OCI-LY1 (cell line): ENCODE results near the gene SUCO.
A peak's percentile ranks its signal among the peaks of the same experiment; 100 is the strongest.

Experiments
- H2AFZ ChIP-seq: fragments of 200-600 bp; sonication (generic), shearing (Covaris generic); 2 replicates; pipeline ENCODE4 v1.6.0; 2014; ENCODE audit warnings: antibody characterized with exemption, mild to moderate bottlenecking, low read length
- H3F3A ChIP-seq: fragments of 200-600 bp; sonication (generic), shearing (Covaris generic); 2 replicates; pipeline ENCODE4 v1.6.0; 2014; ENCODE audit warnings: mild to moderate bottlenecking, antibody characterized with exemption, low read length, moderate library complexity; ENCODE audit not compliant: insufficient read depth
- H3K27ac ChIP-seq: fragments of 200-600 bp; sonication (generic); 2 replicates; pipeline ENCODE4 v1.5.1; 2014; ENCODE audit warnings: low read length, mixed run types, mild to moderate bottlenecking, low read depth; ENCODE audit not compliant: poor library complexity, severe bottlenecking
- H3K27me3 ChIP-seq: fragments of 200-600 bp; sonication (generic); 2 replicates; pipeline ENCODE4 v1.6.0; 2014; ENCODE audit warnings: antibody characterized with exemption, mild to moderate bottlenecking, low read length, moderate library complexity; ENCODE audit not compliant: insufficient read depth
- H3K36me3 ChIP-seq: fragments of 200-600 bp; sonication (generic); 2 replicates; pipeline ENCODE4 v1.6.1; 2014; ENCODE audit warnings: mild to moderate bottlenecking, antibody characterized with exemption, low read length, moderate library complexity, mixed read lengths; ENCODE audit not compliant: insufficient read depth
- H3K4me1 ChIP-seq: fragments of 200-600 bp; sonication (generic); 2 replicates; pipeline ENCODE4 v1.5.1; 2014; ENCODE audit warnings: mild to moderate bottlenecking, low read length, moderate library complexity; ENCODE audit not compliant: insufficient read depth, severe bottlenecking
- H3K4me2 ChIP-seq: fragments of 200-600 bp; sonication (generic), shearing (Covaris generic); 2 replicates; pipeline ENCODE4 v1.6.1; 2014; ENCODE audit warnings: low read length
- H3K4me3 ChIP-seq: fragments of 200-600 bp; sonication (generic); 2 replicates; pipeline ENCODE4 v1.5.1; 2014; ENCODE audit warnings: low read length, low read depth, mild to moderate bottlenecking, mixed read lengths; ENCODE audit not compliant: poor library complexity, severe bottlenecking
- H3K79me2 ChIP-seq: fragments of 200-600 bp; shearing (Covaris generic); 2 replicates; pipeline ENCODE4 v1.6.1; 2016; ENCODE audit warnings: mixed run types, low read length, mixed read lengths; ENCODE audit not compliant: insufficient read depth
- H3K9ac ChIP-seq: fragments of 200-600 bp; sonication (generic), shearing (Covaris generic); 2 replicates; pipeline ENCODE4 v1.6.1; 2014; ENCODE audit warnings: mild to moderate bottlenecking, low read length, mixed read lengths
- H3K9me2 ChIP-seq: fragments of 200-600 bp; sonication (generic), shearing (Covaris generic); 2 replicates; pipeline ENCODE4 v1.6.1; 2014; ENCODE audit warnings: low read depth, mild to moderate bottlenecking, low read length, mixed read lengths
- H3K9me3 ChIP-seq: fragments of 200-600 bp; shearing (Covaris generic); 2 replicates; pipeline ENCODE4 v1.6.1; 2014; ENCODE audit warnings: low read length, mixed read lengths
- H4K20me1 ChIP-seq: fragments of 200-600 bp; sonication (generic), shearing (Covaris generic); 2 replicates; pipeline ENCODE4 v1.6.0; 2016; ENCODE audit warnings: mild to moderate bottlenecking, low read length; ENCODE audit not compliant: insufficient read depth
- CTCF ChIP-seq: fragments of 200-600 bp; sonication (generic), shearing (Covaris generic); IDR thresholded peaks from 2 replicates; pipeline ENCODE4 v1.5.1; 2017; ENCODE audit warnings: mild to moderate bottlenecking, antibody characterized with exemption, low read length, moderate library complexity, mixed read lengths
- EZH2 ChIP-seq: fragments of 200-600 bp; sonication (generic), shearing (Covaris generic); IDR thresholded peaks from 2 replicates; pipeline ENCODE4 v1.8.0; 2017; ENCODE audit warnings: borderline replicate concordance, mixed run types, mild to moderate bottlenecking, antibody characterized with exemption, low read length, moderate library complexity, mixed read lengths

The SUCO gene, protein sequence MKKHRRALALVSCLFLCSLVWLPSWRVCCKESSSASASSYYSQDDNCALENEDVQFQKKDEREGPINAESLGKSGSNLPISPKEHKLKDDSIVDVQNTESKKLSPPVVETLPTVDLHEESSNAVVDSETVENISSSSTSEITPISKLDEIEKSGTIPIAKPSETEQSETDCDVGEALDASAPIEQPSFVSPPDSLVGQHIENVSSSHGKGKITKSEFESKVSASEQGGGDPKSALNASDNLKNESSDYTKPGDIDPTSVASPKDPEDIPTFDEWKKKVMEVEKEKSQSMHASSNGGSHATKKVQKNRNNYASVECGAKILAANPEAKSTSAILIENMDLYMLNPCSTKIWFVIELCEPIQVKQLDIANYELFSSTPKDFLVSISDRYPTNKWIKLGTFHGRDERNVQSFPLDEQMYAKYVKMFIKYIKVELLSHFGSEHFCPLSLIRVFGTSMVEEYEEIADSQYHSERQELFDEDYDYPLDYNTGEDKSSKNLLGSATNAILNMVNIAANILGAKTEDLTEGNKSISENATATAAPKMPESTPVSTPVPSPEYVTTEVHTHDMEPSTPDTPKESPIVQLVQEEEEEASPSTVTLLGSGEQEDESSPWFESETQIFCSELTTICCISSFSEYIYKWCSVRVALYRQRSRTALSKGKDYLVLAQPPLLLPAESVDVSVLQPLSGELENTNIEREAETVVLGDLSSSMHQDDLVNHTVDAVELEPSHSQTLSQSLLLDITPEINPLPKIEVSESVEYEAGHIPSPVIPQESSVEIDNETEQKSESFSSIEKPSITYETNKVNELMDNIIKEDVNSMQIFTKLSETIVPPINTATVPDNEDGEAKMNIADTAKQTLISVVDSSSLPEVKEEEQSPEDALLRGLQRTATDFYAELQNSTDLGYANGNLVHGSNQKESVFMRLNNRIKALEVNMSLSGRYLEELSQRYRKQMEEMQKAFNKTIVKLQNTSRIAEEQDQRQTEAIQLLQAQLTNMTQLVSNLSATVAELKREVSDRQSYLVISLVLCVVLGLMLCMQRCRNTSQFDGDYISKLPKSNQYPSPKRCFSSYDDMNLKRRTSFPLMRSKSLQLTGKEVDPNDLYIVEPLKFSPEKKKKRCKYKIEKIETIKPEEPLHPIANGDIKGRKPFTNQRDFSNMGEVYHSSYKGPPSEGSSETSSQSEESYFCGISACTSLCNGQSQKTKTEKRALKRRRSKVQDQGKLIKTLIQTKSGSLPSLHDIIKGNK (N-terminal part only)

GRCh38 chr1:172532700-172533512 is at the start of gene SUCO:
TSS of gene SUCO (plus strand) at chr1:172533150. CDS start at chr1:172533436, 286 bp downstream.
- TF ChIP-seq CTCF (no peak), EZH2 (no peak)
- H3K4me2 ChIP-seq, result peak within 1 kb of the TSS; percentile 90
- no peaks in the 10 kb centered on the region for H3K27me3 ChIP-seq
- peaks cover 5% of the 10 kb centered on the region; the same call in 1 of the 2 replicates for H3K36me3 ChIP-seq
- H2AFZ ChIP-seq, result peak within 1 kb of the TSS; percentile 84; the same call in 1 of the 2 replicates
- H3K79me2 ChIP-seq, result peaks cover 45% of the 10 kb centered on the region
- H3K4me1 ChIP-seq, result peaks cover 35% of the 10 kb centered on the region
- no peaks in the 10 kb centered on the region for H4K20me1 ChIP-seq
- peak within 1 kb of the TSS; percentile 83 for H3K4me3 ChIP-seq
- H3K9me3 ChIP-seq, result no peaks in the 10 kb centered on the region
- no peaks in the 10 kb centered on the region for H3K9me2 ChIP-seq
- no peaks in the 10 kb centered on the region for H3F3A ChIP-seq
- peak within 1 kb of the TSS; percentile 83 for H3K27ac ChIP-seq
- H3K9ac ChIP-seq, result peak within 1 kb of the TSS; percentile 92

- Histone ChIP-seq H3K27ac (no peak overlapping the region), H3K36me3 (no peaks in the 10 kb centered on the region), H3K9ac (no peak overlapping the region), H3K27me3 (no peaks in the 10 kb centered on the region), H3K9me3 (no peaks in the 10 kb centered on the region), H3K79me2 (no peaks in the 10 kb centered on the region), H3K4me2 (no peak overlapping the region), H3K4me1 (no peaks in the 10 kb centered on the region), H2AFZ (no peak overlapping the region), H3K4me3 (no peak overlapping the region), H3K9me2 (no peaks in the 10 kb centered on the region), H4K20me1 (no peaks in the 10 kb centered on the region), H3F3A (no peaks in the 10 kb centered on the region; the same call in 1 of the 2 replicates)
- TF ChIP-seq CTCF (no peak), EZH2 (no peak)
Measured at GRCh38 chr1:172483448-172483847, 49.5 kb upstream of the SUCO start.
